GM18861 (cell line): Measurements from ENCODE around the gene AEBP2.

Source experiments
- ATAC-seq: cut with Tn5 transposase; IDR thresholded peaks from one replicate; pipeline ENCODE4 v1.9.1; 2021; ENCODE audit not compliant: unreplicated experiment

The AEBP2 gene

GRCh38 chr12:19499030-19499429 lies 59.7 kb downstream of the AEBP2 start:
- ATAC-seq, result no peak

GRCh38 chr12:19506497-19506896 lies 67.2 kb downstream of the AEBP2 start:
- ATAC-seq, result no peak

- ATAC-seq, result no peak
Observed at GRCh38 chr12:19507823-19508222, 68.5 kb downstream of the AEBP2 start.

GRCh38 chr12:19510461-19510860 lies 71.2 kb downstream of the AEBP2 start:
- no peak for ATAC-seq

DNA sequence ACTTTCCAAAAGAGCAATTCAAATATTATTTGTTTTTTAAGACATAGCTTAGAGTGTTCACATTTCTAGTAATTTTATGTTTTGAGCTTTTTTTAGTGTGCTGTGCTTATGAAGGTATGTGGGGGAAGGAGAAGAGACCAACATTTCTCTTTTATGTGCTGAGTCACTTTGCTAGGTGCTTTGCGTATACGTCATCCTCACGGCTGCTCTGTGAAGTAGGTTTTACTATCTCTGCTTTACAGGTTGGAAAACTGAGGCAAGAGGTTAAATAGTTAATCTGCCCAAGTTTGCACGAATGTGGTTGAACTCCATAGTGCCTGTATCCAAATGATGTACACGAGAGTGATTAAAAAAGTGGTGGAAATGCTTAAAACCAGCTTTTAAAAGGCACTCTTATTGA lies 75.9 kb downstream of the AEBP2 start:
- ATAC-seq, result no peak

DNA sequence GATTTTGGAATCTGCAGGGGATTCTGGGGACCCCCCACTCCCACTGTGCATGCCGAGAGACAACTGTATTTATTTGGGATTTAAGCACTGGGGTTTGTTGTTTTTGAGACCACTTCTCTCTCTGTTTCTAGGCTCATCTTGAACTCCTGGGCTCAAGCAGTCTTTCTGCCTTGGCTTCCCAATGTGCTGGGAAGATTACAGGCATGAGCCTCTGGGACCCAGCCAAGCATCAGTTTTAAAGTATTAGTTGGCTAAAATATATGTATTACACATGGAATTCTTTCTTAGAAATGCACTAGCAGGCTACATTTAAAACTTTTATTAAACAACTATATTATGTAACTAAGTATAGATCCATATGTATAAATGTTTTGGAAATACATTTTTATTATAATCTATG lies 78.3 kb downstream of the AEBP2 start:
- no peak for ATAC-seq

GRCh38 chr12:19518209-19518608 lies 78.9 kb downstream of the AEBP2 start:
- no peak for ATAC-seq

- no peak for ATAC-seq
Observed at GRCh38 chr12:19520646-19521415, 81.5 kb downstream of the AEBP2 start.

- ATAC-seq, result no peak
Observed at GRCh38 chr12:19525274-19525673, 86.0 kb downstream of the AEBP2 start.

DNA sequence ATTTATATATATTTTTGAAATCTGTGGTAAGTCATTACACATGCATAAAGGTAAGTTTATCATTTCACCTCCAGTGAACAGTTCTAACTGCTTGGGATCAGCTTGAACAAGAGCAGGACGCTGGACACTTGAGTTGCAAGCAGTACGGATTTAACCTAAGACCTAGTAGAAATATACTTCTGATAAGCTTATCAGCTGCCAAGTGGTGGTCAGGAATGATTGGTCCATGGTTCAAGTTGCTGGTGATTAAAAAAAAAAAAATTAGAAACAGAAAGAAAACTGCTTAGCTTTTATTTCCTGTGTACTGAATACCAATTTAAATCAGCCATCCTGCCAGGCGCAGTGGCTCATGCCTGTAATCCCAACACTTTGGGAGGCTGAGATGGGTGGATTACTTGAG lies 88.6 kb downstream of the AEBP2 start:
- no peak for ATAC-seq

- no peak for ATAC-seq
Observed at GRCh38 chr12:19528750-19529149, 89.5 kb downstream of the AEBP2 start.

DNA sequence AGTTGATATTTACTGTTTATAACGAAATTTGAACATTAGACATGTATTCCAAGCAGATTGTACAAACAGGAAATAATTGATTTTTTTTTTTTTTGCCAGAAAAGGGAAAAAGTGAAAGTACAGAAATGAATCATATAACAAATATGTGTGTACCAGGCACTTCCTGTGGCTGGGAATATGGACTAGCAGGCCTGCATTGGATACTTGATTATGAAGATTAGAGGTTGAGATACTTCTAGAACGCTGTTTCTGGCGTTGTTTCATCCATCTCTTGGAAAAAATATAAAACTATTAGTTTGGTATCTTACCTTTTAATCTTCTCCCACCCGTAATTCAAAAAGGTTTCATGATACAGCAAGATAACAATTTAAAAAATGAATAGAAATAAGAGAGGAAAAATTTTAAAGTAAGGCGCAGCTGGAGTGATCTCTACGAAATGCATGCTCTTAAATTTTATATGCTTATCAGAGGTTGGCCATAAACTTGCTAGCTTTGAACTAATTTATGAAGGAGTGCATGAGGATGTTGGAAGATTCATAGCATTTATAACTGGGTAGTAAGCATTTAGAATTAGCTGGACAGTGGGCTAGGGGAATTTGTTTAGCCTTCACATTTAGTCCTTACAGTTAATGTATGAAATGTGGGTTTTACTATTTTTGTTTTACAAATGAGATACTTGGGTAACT lies 90.8 kb downstream of the AEBP2 start:
- ATAC-seq, result no peak

- no peak for ATAC-seq
Observed at GRCh38 chr12:19530637-19531023, 91.3 kb downstream of the AEBP2 start.

- ATAC-seq, result no peak
Observed at GRCh38 chr12:19533567-19533966, 94.3 kb downstream of the AEBP2 start.

DNA sequence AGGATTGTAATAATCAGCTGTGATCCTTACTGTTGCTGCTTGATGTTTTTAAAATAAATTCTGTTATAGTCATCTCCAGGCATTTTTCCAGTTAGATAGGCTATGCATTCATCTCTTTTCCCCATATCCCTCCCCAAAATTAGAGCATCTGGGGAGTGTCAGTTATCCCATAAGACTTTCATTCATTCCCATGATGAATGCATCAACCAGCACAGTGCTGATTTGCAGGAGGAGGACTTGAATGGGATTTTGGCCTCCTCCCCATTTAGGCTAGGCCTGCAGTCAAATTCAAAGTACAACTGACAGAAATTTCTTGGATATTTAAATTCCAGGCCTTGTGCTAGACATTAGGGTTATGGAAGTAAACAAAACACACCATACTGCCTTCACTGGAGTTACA lies 99.8 kb downstream of the AEBP2 start:
- ATAC-seq, result no peak

DNA sequence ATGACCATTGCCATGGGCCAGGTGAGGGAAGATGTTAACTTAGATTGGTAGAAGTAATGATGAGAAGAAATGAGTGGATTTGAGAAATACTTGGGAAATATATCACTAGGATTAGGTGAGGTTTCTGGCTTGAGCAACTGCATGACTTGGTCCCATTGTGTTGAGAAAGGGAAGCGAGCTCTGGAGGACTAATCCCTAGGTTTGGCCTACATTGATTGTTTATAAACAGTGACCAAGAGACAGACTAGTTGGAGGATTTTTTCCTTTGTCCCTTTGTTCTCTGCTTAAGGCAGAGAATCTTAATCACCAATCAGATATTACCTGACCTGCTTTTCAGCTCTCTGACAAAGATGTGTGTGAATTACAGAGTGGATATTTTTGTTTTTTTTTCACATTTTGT lies 100.5 kb downstream of the AEBP2 start:
- no peak for ATAC-seq

- no peak for ATAC-seq
Observed at GRCh38 chr12:19542606-19543005, 103.3 kb downstream of the AEBP2 start.

- ATAC-seq, result no peak
Observed at GRCh38 chr12:19544353-19544752, 105.1 kb downstream of the AEBP2 start.

GRCh38 chr12:19545301-19545700 lies 106.0 kb downstream of the AEBP2 start:
- no peak for ATAC-seq

DNA sequence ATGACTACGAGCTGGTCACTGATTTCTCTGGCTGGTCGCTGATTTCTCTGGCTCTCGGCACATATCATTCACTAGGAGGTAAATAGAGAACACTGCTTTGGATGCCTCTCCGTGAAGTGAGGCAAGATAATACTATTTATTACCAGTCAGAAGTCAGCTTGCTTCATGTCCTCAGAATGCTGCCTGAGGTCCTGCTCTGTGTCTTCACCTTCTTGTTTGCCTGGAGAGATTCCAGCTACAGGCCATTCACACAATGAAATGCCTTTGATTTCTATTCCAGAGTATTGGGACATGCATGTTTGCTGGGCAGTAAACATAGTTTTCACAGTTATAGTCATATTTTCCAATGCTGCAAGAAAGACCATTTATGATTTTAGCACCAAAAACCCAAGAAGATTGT lies 106.7 kb downstream of the AEBP2 start:
- no peak for ATAC-seq

GRCh38 chr12:19546611-19547162 lies 107.4 kb downstream of the AEBP2 start:
- ATAC-seq, result no peak

DNA sequence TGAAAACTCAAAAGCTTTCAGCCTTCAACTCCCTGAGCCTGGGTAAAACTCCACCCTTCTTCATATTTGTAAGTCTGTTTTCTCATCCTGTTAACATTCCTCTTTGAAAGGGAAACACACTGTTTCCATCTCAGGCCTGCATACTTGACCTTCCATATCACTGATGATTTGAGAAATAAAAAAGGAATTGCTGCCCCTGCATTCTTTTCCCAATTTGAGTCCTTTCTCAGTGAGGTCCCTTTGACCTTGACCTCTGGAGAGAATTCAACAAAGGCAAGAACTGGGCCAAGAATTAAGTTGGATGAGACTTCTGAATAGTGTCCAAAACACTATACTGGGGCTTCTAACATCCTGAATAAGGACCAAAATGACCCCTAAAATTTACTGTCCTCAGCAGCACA lies 108.0 kb downstream of the AEBP2 start:
- ATAC-seq, result no peak
